K562 (cell line): ENCODE measurements around the gene POU2F3. TPM values are rescaled to one million over a fixed set of nuclear protein-coding genes. Genes with fewer than 3 reads are reported as not detected.

Experiments used
- ATAC-seq: fragments of 200-7000 bp; cut with Tn5 transposase; 3 replicates; pipeline ENCODE4 v1.9.1; 2020; ENCODE audit warnings: moderate library complexity
- BruUV-seq: library from RNA; stranded (reverse); fragments of 400-500 nt; replicated peaks from 2 replicates; lab custom pipeline; 2021; lab: Mats Ljungman, UMichigan
- CTCF ChIA-PET: fragments of 300-600 bp; formaldehyde crosslinking; extraction: SDS; loops from one replicate; lab custom pipeline; 2021; ENCODE audit warnings: low intra/inter-chr PET ratio; lab: Yijun Ruan, JAX
- POLR2A ChIA-PET: fragments of 300-600, 350-650 bp; sonication (Branson Sonifier 250); formaldehyde crosslinking; extraction: SDS; loops from one replicate; lab custom pipeline; 2021; ENCODE audit warnings: antibody characterized with exemption, inconsistent platforms; lab: Yijun Ruan, JAX
- DNase-seq, 4 experiments: peaks; one replicate each; pipeline versions ENCODE4 v3.0.0 to v3.0.0-alpha.2; 2011 to 2018; ENCODE audit warnings: low spot score in 3 of 4, mixed read lengths in 3 of 4; ENCODE audit errors: extremely low read depth in 1 of 4
- FAIRE-seq: peaks from 2 replicates; lab custom pipeline; 2011; peaks lifted over from hg19 to GRCh38; lab: Jason Lieb, UNC
- H2AFZ ChIP-seq: 2 replicates; pipeline ENCODE4 v1.6.0; 2011; ENCODE audit warnings: low read depth, low read length, control low read depth, inconsistent platforms
- H3K27ac ChIP-seq: fragments of 200-600 bp; 3 replicates; pipeline ENCODE4 v1.8.0; 2011; ENCODE audit warnings: low read depth, mild to moderate bottlenecking, control low read depth, inconsistent platforms, low read length, moderate library complexity, mixed read lengths; ENCODE audit errors: extremely low read depth
- H3K27me3 ChIP-seq, 2 experiments: fragments of 300-600 bp in 1 of 2; 2 replicates in 1 of 2; 3 replicates in 1 of 2; pipeline versions ENCODE4 v1.6.0 to v1.8.0; 2011; ENCODE audit warnings: inconsistent platforms in 2 of 2, low read length in 2 of 2, mild to moderate bottlenecking in 1 of 2, mixed read lengths in 1 of 2, moderate library complexity in 1 of 2; ENCODE audit not compliant: control insufficient read depth in 2 of 2, insufficient read depth in 2 of 2
- H3K36me3 ChIP-seq: fragments of 300-600 bp; 3 replicates; pipeline ENCODE4 v1.8.0; 2011; ENCODE audit warnings: mild to moderate bottlenecking, low read length, inconsistent platforms; ENCODE audit not compliant: control insufficient read depth, insufficient read depth
- H3K4me1 ChIP-seq, 2 experiments: fragments of 200-600 bp in 1 of 2; replicated peaks in 1 of 2; 2 replicates in 1 of 2; 3 replicates in 1 of 2; pipeline versions ENCODE4 v1.5.1 to v1.8.0; 2011; ENCODE audit warnings: inconsistent platforms in 2 of 2, low read length in 2 of 2, mild to moderate bottlenecking in 1 of 2, mixed read lengths in 1 of 2, moderate library complexity in 1 of 2; ENCODE audit not compliant: control insufficient read depth in 2 of 2, insufficient read depth in 2 of 2
- H3K4me2 ChIP-seq: 2 replicates; pipeline ENCODE4 v1.6.1; 2011; ENCODE audit warnings: low read length, control low read depth, inconsistent platforms, mixed read lengths; ENCODE audit not compliant: insufficient read depth
- H3K4me3 ChIP-seq: fragments of 200-600 bp; sonication (generic), shearing (Covaris generic); 2 replicates; pipeline ENCODE4 v1.5.1; 2016; ENCODE audit warnings: control low read depth, inconsistent platforms
- H3K79me2 ChIP-seq: fragments of 200-600 bp; 3 replicates; pipeline ENCODE4 v1.8.0; 2011; ENCODE audit warnings: low read length, inconsistent platforms; ENCODE audit not compliant: control insufficient read depth, insufficient read depth
- H3K9ac ChIP-seq, 2 experiments: 2 replicates each; pipeline versions ENCODE4 v1.6.0 to v1.6.1; 2011; ENCODE audit warnings: low read depth in 2 of 2, low read length in 2 of 2, control low read depth in 1 of 2, inconsistent platforms in 1 of 2, mild to moderate bottlenecking in 1 of 2, mixed read lengths in 1 of 2; ENCODE audit not compliant: insufficient read depth in 1 of 2
- H3K9me1 ChIP-seq: one replicate; pipeline ENCODE4 v1.6.0; 2011; ENCODE audit warnings: inconsistent platforms, mild to moderate bottlenecking, low read length, moderate library complexity; ENCODE audit not compliant: control insufficient read depth, insufficient read depth
- H3K9me3 ChIP-seq: replicated peaks from 2 replicates; pipeline ENCODE4 v1.5.1; 2011; ENCODE audit warnings: low read depth, low read length, inconsistent platforms; ENCODE audit not compliant: control insufficient read depth, insufficient read depth
- H4K20me1 ChIP-seq: replicated peaks from 2 replicates; pipeline ENCODE4 v1.6.1; 2011; ENCODE audit warnings: low read length, inconsistent platforms, mixed read lengths; ENCODE audit not compliant: control insufficient read depth, insufficient read depth
- EGR1 ChIP-seq: fragments of 450-650 bp; conservative IDR thresholded peaks from 2 replicates; pipeline ENCODE4 v1.6.1; 2017; ENCODE audit warnings: mild to moderate bottlenecking
- FOXK1 ChIP-seq: sonication (generic); formaldehyde crosslinking; IDR thresholded peaks from 2 replicates; pipeline ENCODE4 v1.8.0; 2022; ENCODE audit warnings: missing genetic modification reagents, mild to moderate bottlenecking, borderline replicate concordance
- RBM25 ChIP-seq: fragments of 200-400 bp; formaldehyde crosslinking; IDR thresholded peaks from 2 replicates; pipeline ENCODE4 v1.6.1; 2018; ENCODE audit warnings: low read length, low read depth, moderate library complexity; ENCODE audit not compliant: severe bottlenecking
- ZNF41 ChIP-seq: fragments of 250-450 bp; sonication (Bioruptor Pico); conservative IDR thresholded peaks from 2 replicates; pipeline ENCODE4 v1.4.0; 2020; ENCODE audit warnings: mild to moderate bottlenecking
- WGBS: fragments of 100-300 bp; shearing (Covaris generic); methylation state at CpG from one replicate; pipeline ENCODE4 v1.1.6; 2016; ENCODE audit warnings: low coverage, mixed read lengths; ENCODE audit not compliant: insufficient coverage; ENCODE audit errors: missing lambda C conversion rate; 5-methylcytosine and 5-hydroxymethylcytosine counted together
- in situ Hi-C: fragments of 300-500 bp; cut with MboI; formaldehyde crosslinking; loops from 4 replicates; pipeline ENCODE4 v1.15.0; 2018; ENCODE audit warnings: inconsistent platforms, mixed read lengths
- intact Hi-C: fragments of 100-400 bp; cut with micrococcal nuclease; formaldehyde crosslinking; loops from 2 replicates; pipeline ENCODE4 v1.14.2; 2022
- polyA plus RNA-seq, 8 experiments: library from polyadenylated mRNA; depleted of rRNA in 4 of 8; stranded (reverse) in 5 of 8; unstranded in 3 of 8; fragments of >200 nt; fragmentation: Nextera tagmentation in 2 of 8; fragmentation: Illumina TruSeq in 1 of 8; extraction: Ambion mirVana in 2 of 8; extraction: Trizol in 1 of 8; gene quantifications; 2 replicates each; pipeline versions ENCODE4 v1.2.1 to v1.2.3, GENCODE V29; 2011 to 2014; ENCODE audit warnings: inconsistent platforms in 1 of 8, missing spikeins in 1 of 8
- total RNA-seq, 7 experiments: library from RNA; depleted of rRNA in 6 of 7; stranded (reverse); fragments of >200 nt in 6 of 7; fragmentation: Illumina TruSeq in 2 of 7; extraction: Trizol in 2 of 7; gene quantifications; 2 replicates each; pipeline versions ENCODE4 v1.2.1 to v1.2.3, GENCODE V29; 2011 to 2021; ENCODE audit warnings: low replicate concordance in 1 of 7
- TF ChIP-seq, protein P1 (sequence below): sonication (generic); IDR thresholded peaks from 2 replicates; pipeline ENCODE4 v1.6.1; 2016

Gene POU2F3
- total and polyA plus RNA-seq, 9 of the 15 experiments (the other 6 are each of a cell fraction or from before 2014, with no cell fraction given), result not detected

DNA sequence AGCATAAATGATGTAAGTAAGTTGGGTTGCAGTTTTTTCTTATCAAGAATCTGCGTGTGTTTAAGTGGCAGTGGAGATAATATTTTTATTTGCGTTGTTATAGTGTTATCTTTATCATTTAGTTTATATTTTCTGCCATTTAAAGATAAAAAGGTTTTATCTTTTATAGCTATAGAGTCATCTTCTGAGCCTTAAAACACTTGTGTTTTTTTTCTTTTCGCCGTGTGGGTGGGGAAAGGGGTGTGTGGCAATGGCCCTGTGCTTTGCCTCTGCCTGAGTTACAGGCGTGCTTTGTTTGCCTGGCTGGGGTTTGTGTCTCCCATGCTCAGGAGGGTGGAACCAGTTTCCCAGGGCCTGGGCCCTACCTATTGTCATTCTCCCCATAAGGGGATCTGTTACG, 112.5 kb downstream of the POU2F3 start:
- Histone ChIP-seq H4K20me1 (peaks cover 25% of the 10 kb centered on the region), H3K27ac (no peak overlapping the region), H3K4me3 (no peak overlapping the region), H3K36me3 (no peaks in the 10 kb centered on the region; the same call in 1 of the 3 replicates), H3K4me2 (no peak overlapping the region), H3K27me3 (no peaks in the 10 kb centered on the region), H3K4me1 (peaks cover 5 to 9% of the 10 kb centered on the region in 2 experiments; a peak in 3 of 5 replicates), H3K9ac (peak overlapping the region in 1 of 2 experiments; percentile 42; a peak in 1 of 4 replicates), H3K9me3 (0 out of 2 replicates have a peak, but pooled peaks cover 2% of the 10 kb centered on the region), H2AFZ (no peak overlapping the region), H3K79me2 (peaks cover 91% of the 10 kb centered on the region), H3K9me1 (no peaks in the 10 kb centered on the region)
- FAIRE-seq (no peak), ATAC-seq (peak; percentile 66), DNase-seq (peak in 3 of 4 experiments; percentile 16 to 48 (median 22))
- TF ChIP-seq ZNF41 (CRISPR knock-in tag), result no peak
- 0 out of 2 replicates have a peak, but pooled peaks have one; percentile 6 for TF ChIP-seq EGR1
- TF ChIP-seq FOXK1 (CRISPR knock-in tag), result no peak
- POLR2A ChIA-PET, result interaction anchor here (2.2 kb wide), 1 partner anchor 13 kb away, joined by 5 read pairs; no protein-coding TSS in a partner anchor
- intact Hi-C loops (no loop called here), in situ Hi-C loops (no loop called here)
- 9% methylated on average over 6 of the region's 6 CpGs for WGBS
- CTCF ChIA-PET, result no interaction called here
- no TSS peak for BruUV-seq

DNA sequence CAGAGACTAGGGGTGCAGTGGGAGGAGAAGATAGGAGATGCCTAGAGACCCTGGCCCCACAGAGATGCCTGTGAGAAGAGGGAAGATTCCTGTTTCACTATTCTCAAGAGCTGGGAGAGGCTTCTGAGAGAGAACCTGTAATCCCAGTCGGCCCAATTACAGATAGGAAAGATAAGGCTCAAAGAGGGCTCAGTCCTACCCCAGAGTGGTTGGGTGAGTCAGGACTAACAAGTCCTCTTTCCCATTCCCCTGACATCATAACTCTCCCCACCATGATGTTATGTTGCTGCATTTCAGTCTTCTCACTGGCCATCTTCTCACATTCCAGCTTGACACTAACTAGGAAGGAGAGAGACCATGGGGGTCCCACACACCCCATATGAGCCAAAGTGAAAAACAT, 114.1 kb downstream of the POU2F3 start:
- ATAC-seq, result peak; percentile 14; the same call in 2 of the 3 replicates
- Histone ChIP-seq H3K4me3 (no peak overlapping the region), H3K9me3 (0 out of 2 replicates have a peak, but pooled peaks cover 2% of the 10 kb centered on the region), H3K27me3 (no peaks in the 10 kb centered on the region), H3K4me2 (no peak overlapping the region), H3K4me1 (peaks cover 5 to 11% of the 10 kb centered on the region in 2 experiments; a peak in 3 of 5 replicates), H3K79me2 (peaks cover 93% of the 10 kb centered on the region), H3K27ac (no peak overlapping the region), H4K20me1 (peaks cover 23% of the 10 kb centered on the region), H3K9ac (no peak overlapping the region; a peak in 1 of 4 replicates), H3K9me1 (no peaks in the 10 kb centered on the region), H2AFZ (no peak overlapping the region), H3K36me3 (no peaks in the 10 kb centered on the region; the same call in 1 of the 3 replicates)
- in situ Hi-C loops, result no loop called here
- ChIA-PET CTCF (no interaction called here), POLR2A (interaction anchor here (1.3 to 1.4 kb wide), 2 partner anchors 12 to 16 kb away, joined by 4 to 5 read pairs; no protein-coding TSS in a partner anchor)
- WGBS, result 22% methylated on average over 1 of the region's 1 CpG
- DNase-seq, result no peak
- no peak for FAIRE-seq
- TF ChIP-seq, protein P1, sequence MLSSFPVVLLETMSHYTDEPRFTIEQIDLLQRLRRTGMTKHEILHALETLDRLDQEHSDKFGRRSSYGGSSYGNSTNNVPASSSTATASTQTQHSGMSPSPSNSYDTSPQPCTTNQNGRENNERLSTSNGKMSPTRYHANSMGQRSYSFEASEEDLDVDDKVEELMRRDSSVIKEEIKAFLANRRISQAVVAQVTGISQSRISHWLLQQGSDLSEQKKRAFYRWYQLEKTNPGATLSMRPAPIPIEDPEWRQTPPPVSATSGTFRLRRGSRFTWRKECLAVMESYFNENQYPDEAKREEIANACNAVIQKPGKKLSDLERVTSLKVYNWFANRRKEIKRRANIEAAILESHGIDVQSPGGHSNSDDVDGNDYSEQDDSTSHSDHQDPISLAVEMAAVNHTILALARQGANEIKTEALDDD, result peak; percentile 50
- TF ChIP-seq RBM25, result no peak
- intact Hi-C loops, result no loop called here
- no TSS peak for BruUV-seq
